ENCODE data around the gene DSTN.

DSTN gene

GRCh38 chr20:17579369-17580039 is 9.6 kb downstream of the DSTN start:
- DNase-seq (ENCODE audit: low read depth in 2 of 3, low spot score in 2 of 3), result no peak

GRCh38 chr20:17580895-17581294 is 11.0 kb downstream of the DSTN start:
- no peak for DNase-seq (ENCODE audit: low read depth in 2 of 3, low spot score in 2 of 3)

DNA sequence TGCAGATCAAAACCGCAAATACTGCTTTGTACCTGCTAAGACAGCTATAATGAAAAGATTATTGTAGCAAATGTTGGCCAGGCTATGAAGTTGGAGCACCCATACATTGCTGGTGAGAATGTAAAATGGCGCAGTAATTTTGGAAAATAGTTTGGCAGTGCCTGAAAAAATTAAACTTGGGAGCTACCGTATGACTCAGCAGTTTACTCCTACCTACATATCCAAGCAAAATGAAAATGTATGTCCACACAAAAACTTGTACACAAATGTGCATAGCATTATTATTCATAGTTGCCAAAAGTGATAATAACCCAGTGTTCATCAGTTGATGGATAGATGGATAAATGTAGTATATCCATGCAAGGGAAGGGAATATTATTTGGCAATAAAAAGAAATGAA is 13.3 kb downstream of the DSTN start:
- DNase-seq (ENCODE audit: low read depth in 2 of 3, low spot score in 2 of 3), result no peak

GRCh38 chr20:17584689-17585088 is 14.8 kb downstream of the DSTN start:
- no peak for DNase-seq (ENCODE audit: low read depth in 2 of 3, low spot score in 2 of 3)

DNA sequence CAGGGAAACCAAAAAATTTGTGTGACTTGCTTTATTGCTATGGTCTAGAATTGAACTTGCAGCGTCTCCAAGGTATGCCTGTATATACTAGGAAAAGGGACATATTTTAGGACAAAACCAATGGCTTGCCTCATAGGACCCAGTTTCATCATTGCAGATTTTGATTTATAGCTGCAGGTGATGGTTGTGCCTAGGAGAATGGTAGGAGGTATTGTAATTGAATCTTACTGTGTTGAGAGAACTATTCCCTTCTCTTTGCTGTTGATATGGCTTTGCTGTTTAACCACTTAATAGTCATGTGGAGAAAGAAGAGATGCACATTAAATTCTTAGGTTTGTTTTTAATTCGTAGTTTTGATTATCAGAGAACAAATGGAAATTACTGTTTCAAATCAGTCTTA is 16.4 kb downstream of the DSTN start:
- no peak for DNase-seq (ENCODE audit: low read depth in 2 of 3, low spot score in 2 of 3)

- DNase-seq (ENCODE audit: low read depth in 2 of 3, low spot score in 2 of 3), result no peak
Measured at GRCh38 chr20:17587148-17587547, 17.3 kb downstream of the DSTN start.

DNA sequence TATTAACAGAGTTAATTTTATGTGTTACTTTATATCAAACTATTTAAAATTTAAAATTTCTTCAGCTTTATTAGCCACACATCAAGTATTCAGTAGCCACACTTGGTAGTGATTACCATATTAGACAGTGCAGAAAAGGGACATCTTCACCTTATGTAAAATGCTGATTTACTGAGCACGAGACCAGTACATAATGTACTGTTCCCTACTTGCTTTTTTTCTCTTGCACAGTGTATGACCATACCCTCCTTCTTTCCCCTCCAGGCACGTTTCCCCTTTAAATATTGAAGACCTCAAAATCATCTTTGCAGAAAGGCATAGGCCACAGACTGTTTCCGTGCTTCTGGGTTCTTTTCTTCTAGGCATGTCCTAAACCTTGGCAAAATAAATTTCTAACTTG is 17.9 kb downstream of the DSTN start:
- DNase-seq (ENCODE audit: low read depth in 2 of 3, low spot score in 2 of 3), result no peak

GRCh38 chr20:17589161-17589834 is 19.4 kb downstream of the DSTN start:
- no peak for DNase-seq (ENCODE audit: low read depth in 2 of 3, low spot score in 2 of 3)

DNA sequence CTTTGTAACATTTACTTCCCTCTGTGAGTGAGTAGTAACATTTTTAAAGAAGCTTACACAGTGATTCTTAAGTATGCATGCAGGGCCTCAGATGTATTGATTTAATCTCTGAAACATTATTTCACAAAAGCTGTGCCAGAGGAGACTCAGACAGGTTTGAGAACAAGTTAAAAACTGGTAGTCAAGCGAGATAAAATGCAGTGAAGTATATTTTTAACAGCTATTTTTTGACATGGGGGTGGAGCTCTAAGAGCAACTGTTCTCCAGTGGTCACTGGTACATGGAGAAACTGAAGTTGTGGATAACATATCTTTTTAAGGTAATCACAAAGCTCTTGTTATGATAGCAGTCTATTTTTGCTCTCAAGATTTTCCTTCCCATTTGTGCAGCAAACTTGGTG is 20.4 kb downstream of the DSTN start:
- DNase-seq (ENCODE audit: low read depth in 2 of 3, low spot score in 2 of 3), result no peak

DNA sequence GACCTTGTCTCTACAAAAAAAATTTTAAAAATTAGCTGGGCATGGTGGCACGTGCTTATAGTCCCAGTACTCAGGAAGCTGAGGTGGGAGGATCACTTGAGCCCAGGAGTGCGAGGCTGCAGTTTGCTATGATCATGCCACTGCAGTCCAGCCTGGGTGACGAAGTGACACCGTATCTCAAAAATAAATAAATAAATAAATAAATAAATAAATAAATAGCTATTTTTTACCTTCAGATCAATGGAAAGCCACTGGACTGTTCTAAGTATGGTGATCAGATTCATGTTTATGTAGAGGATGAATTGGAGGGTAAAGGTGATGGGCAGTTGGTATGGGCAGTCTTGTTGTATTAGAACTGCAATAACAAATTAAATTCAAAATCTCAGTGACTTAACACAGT is 24.0 kb downstream of the DSTN start:
- no peak for DNase-seq (ENCODE audit: low read depth in 2 of 3, low spot score in 2 of 3)

GRCh38 chr20:17594443-17594842 is 24.6 kb downstream of the DSTN start:
- no peak for DNase-seq (ENCODE audit: low read depth in 2 of 3, low spot score in 2 of 3)

DNA sequence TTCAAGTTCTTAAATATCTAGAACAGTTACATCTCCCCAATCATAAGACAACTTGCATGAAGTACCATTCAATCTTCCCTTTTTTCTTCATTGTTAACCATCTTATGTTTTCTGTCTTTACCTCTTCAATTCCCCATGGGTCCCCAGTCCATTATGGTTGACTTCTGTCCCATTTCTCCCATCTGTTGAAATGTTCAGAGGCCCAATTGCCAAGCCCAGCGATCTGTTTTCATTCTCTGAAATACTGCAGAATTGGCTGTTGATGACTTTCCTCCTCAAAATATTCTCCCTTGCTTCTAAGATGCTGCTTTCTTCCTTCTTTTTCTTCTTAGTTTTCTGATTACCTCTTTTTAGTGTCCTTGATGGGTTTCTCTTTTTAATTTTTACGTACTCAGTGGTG is 26.0 kb downstream of the DSTN start:
- DNase-seq (ENCODE audit: low read depth in 2 of 3, low spot score in 2 of 3), result no peak

GRCh38 chr20:17598013-17598550 is 28.2 kb downstream of the DSTN start:
- no peak for DNase-seq (ENCODE audit: low read depth in 2 of 3, low spot score in 2 of 3)

DNA sequence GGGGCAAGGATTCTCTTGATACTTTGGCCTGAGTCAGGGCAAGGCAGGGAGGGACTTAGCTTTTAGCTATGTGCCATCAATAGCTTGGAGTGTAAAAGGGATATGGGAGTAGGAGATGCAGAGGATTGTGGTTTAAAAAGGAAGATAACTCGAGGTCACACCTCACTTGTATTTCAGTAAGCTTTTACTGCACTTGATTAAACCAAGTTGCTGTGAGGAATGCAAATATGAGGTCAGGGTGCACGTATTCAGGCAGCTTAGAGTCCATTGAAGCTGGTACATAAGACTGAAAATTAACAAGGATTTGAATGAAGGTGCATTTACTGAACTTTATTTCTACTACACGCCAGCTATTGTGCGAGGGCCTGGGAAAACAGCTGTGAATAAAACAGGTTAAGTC is 32.1 kb downstream of the DSTN start:
- DNase-seq (ENCODE audit: low read depth in 2 of 3, low spot score in 2 of 3), result no peak

GRCh38 chr20:17602493-17602892 is 32.6 kb downstream of the DSTN start:
- no peak for DNase-seq (ENCODE audit: low read depth in 2 of 3, low spot score in 2 of 3)

DNA sequence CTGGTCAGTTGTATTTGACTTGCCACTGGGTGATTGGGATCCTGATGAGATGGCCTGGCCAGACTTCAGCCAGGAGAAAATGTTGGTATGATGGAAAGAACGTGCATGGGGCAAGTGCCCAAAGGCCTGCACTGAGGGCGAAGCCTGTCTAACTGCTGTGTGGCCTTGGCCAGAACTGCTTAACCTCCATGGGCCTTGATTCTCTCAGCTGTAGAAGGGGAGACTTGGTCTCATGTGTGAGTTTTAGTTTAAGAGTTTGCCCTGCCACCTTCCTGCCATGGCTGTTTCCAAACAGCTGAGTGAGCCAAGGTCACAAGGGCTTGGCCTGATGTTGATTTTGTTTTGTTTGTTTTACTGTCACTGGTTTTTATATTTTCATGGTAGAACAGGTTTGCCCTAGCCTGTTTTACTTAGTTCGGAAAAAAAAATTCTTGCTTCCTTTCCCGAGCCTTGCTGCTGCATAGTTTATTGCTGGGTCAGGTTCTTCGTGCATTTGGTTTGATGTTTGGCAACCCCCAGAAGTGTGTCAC is 35.3 kb downstream of the DSTN start:
- DNase-seq (ENCODE audit: low read depth in 2 of 3, low spot score in 2 of 3), result no peak

DNA sequence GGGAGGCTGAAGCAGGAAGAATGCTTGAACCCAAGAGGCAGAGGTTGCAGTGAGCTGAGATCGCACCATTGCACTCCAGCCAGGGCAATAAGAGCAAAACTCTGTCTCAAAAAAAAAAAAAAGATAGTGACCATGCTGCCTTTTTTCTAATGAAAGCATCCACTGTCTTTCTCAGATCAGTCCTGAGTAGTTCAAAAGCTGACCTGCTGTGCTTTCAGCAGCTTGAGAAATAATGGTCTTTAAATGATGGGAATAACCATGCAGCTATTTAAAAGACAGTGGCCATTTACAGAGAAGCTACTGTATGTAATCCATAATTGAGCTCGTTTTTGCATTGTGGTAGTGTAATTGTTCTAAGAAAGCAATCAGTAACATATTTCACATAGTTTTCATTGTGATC is 36.1 kb downstream of the DSTN start:
- DNase-seq (ENCODE audit: low read depth in 2 of 3, low spot score in 2 of 3), result no peak

DNA sequence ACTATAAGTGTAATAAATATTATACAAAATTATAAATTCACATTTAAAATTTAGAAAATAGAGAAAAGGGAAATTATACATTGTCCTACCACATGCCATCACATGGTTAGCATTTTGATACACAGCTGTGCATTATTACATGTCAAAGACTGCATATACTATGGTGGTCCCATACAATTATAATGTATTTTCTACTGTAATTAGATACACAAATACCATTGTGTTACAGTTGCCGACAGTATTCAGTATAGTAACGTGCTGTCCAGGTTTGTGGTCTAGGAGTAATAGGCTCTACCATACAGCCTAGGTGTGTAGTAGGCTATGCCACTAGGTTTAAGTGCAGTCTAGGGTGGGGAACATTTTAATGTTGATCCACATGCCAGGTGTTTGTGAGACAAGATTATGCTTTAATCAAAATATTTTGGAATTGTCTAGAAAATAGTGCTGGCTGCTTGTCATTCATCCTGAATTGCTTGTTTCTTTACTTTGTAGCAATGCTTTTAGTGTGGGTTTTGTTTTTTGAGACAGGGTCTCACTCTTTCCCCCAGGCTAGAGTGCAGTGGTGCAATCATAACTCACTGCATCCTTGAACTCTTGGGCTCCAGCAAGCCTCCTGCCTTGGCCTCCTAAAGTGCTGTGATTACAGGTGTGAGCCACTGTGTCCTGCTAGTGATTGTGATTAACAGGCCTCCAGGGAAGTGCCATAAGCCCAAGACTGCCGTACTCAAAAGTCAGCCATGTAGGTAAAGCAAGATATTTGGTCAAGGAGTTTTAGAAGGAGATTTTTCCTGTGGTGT is 39.0 kb downstream of the DSTN start:
- no peak for DNase-seq (ENCODE audit: low read depth in 2 of 3, low spot score in 2 of 3)

DNA sequence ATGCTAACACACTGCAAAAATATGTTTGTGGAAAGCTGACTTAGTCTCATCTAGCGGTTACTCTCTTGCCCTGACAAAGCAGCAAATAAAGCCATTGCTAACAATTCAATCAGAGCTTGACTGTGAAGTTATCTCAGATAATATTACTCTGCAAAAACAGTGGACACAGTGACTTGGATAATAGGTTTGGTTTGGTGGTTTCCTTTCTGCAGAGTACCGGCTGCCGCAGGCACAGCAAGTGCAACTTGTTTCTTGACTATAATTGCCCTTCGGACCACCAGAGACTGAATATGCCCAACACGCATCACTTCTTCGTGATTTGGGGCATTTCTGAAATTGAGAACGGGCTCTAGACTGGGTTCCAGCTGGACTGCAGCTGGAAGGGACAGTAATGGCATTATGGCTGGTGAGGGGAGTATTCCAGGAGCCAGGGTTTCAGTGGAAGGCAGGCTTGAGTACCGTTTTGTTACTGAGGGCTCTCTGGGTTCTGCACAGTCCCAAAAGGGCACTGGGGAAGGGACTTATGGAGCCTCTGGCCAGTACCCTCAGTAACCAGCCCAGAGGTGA is 40.0 kb downstream of the DSTN start:
- DNase-seq (ENCODE audit: low read depth in 2 of 3, low spot score in 2 of 3), result no peak

DNA sequence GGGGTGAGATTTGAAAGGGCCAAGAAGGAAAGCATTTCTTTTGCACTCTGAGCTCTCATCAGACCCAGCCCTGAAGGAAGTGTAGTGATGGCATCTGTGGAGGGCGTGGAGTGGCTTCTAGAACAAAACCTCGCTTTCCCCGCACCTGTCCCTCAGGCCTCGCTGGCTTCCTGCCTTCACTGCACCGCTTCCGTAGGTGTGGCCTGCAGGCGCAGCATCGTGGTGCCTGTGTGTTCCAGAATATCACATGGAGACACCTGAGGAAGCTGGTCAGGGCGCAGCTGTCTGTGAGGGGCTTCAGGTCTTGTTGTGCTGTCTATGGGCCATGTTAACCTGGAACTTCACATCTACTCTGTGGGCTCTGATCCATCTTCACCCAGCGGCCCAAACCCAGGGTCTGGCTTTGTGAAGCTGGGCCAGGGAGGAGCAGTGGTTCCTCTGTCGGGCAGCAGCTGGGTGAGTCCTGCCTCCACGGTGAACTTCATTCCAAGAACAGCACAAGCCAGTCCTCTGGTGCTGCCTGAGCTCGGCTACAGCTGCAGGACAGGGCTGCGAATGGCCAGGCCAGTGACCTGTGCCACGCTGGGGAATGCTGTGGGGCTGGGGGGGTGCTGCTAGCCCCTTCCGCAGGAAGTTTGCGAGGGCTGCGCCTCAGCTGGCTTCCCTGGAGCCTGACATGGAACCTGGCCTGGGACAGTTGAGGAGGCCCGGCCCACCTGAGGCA is 40.9 kb downstream of the DSTN start:
- no peak for DNase-seq (ENCODE audit: low read depth in 2 of 3, low spot score in 2 of 3)

GRCh38 chr20:17611290-17611539 is 41.3 kb downstream of the DSTN start:
- DNase-seq (ENCODE audit: low read depth in 2 of 3, low spot score in 2 of 3), result no peak

All from activated CD8-positive, alpha-beta memory T cell treated with anti-CD3 and anti-CD28 coated beads for 48 hours (primary cell).